HepG2 (cell line): ENCODE measurements around the gene KIF19. TPM values are rescaled to one million over a fixed set of nuclear protein-coding genes. Genes with fewer than 3 reads are reported as not detected.

ENCODE experiments used
- ATAC-seq: fragments of 200-7000 bp; cut with Tn5 transposase; 3 replicates; pipeline ENCODE4 v1.9.1; 2020; ENCODE audit warnings: mild to moderate bottlenecking, moderate library complexity
- BruUV-seq: library from RNA; stranded (reverse); fragments of 400-500 nt; replicated peaks from 2 replicates; lab custom pipeline; 2021; lab: Mats Ljungman, UMichigan
- CTCF ChIA-PET: fragments of 300-600 bp; formaldehyde crosslinking; extraction: SDS; loops from one replicate; lab custom pipeline; 2021; ENCODE audit warnings: low total read pairs, inconsistent platforms, low intra/inter-chr PET ratio; lab: Yijun Ruan, JAX
- POLR2A ChIA-PET: fragments of 350-600 bp; sonication (Branson Sonifier 250); formaldehyde crosslinking; loops from one replicate; lab custom pipeline; 2020; ENCODE audit warnings: antibody characterized with exemption, inconsistent platforms; lab: Yijun Ruan, JAX
- DNase-seq: peaks from one replicate; pipeline ENCODE4 v3.0.0-alpha.2; 2015; ENCODE audit warnings: low spot score
- FAIRE-seq: peaks from 3 replicates; lab custom pipeline; 2011; peaks lifted over from hg19 to GRCh38; lab: Jason Lieb, UNC
- H2AFZ ChIP-seq: one replicate; pipeline ENCODE4 v1.6.1; 2011; ENCODE audit warnings: low read length, inconsistent platforms
- H3K27ac ChIP-seq: fragments of 300-600 bp; 3 replicates; pipeline ENCODE4 v1.8.0; 2011; ENCODE audit warnings: mixed run types, mild to moderate bottlenecking, mixed read lengths, low read length, inconsistent platforms; ENCODE audit not compliant: insufficient read depth; ENCODE audit errors: extremely low read length
- H3K27me3 ChIP-seq, 2 experiments: fragments of 200-600 bp in 1 of 2; 2 replicates in 1 of 2; 3 replicates in 1 of 2; pipeline versions ENCODE4 v1.6.0 to v1.8.0; 2011; ENCODE audit warnings: low read length in 2 of 2, mild to moderate bottlenecking in 2 of 2, moderate library complexity in 2 of 2, inconsistent platforms in 1 of 2; ENCODE audit not compliant: insufficient read depth in 2 of 2, control insufficient read depth in 1 of 2
- H3K36me3 ChIP-seq, 2 experiments: fragments of 200-600 bp in 1 of 2; replicated peaks in 1 of 2; 2 replicates in 1 of 2; 3 replicates in 1 of 2; pipeline versions ENCODE4 v1.5.1 to v1.8.0; 2011; ENCODE audit warnings: low read length in 2 of 2, inconsistent platforms in 1 of 2; ENCODE audit not compliant: insufficient read depth in 2 of 2, control insufficient read depth in 1 of 2
- H3K4me1 ChIP-seq: 2 replicates; pipeline ENCODE4 v1.5.1; 2012; ENCODE audit warnings: low read length, inconsistent platforms; ENCODE audit not compliant: insufficient read depth
- H3K4me2 ChIP-seq: 2 replicates; pipeline ENCODE4 v1.6.0; 2011; ENCODE audit warnings: low read depth, low read length, inconsistent platforms
- H3K4me3 ChIP-seq, 3 experiments: fragments of 200-600 bp in 1 of 3; sonication (generic), shearing (Covaris generic) in 1 of 3; replicated peaks in 1 of 3; 2 replicates each; pipeline ENCODE4 v1.5.1; 2011 to 2016; ENCODE audit warnings: low read length in 3 of 3, inconsistent platforms in 2 of 3, low read depth in 2 of 3, mild to moderate bottlenecking in 2 of 3, control low read depth in 1 of 3, mixed read lengths in 1 of 3; ENCODE audit not compliant: insufficient read depth in 1 of 3
- H3K79me2 ChIP-seq: one replicate; pipeline ENCODE4 v1.6.1; 2011; ENCODE audit warnings: low read length, inconsistent platforms; ENCODE audit not compliant: insufficient read depth
- H3K9ac ChIP-seq: 2 replicates; pipeline ENCODE4 v1.6.0; 2011; ENCODE audit warnings: mild to moderate bottlenecking, low read depth, low read length, inconsistent platforms; ENCODE audit not compliant: insufficient read depth
- H3K9me3 ChIP-seq: 2 replicates; pipeline ENCODE4 v1.5.1; 2012; ENCODE audit warnings: mild to moderate bottlenecking, low read length
- H4K20me1 ChIP-seq: 2 replicates; pipeline ENCODE4 v1.6.0; 2011; ENCODE audit warnings: inconsistent platforms, mild to moderate bottlenecking, low read length, moderate library complexity; ENCODE audit not compliant: insufficient read depth
- AHR ChIP-seq: IDR thresholded peaks from 2 replicates; pipeline ENCODE4 v1.6.1; 2018; ENCODE audit warnings: missing genetic modification reagents, missing compliant biosample characterization
- BATF2 ChIP-seq: sonication (generic); formaldehyde crosslinking; IDR thresholded peaks from 2 replicates; pipeline ENCODE4 v1.8.0; 2022; ENCODE audit warnings: mild to moderate bottlenecking, missing genetic modification reagents, moderate library complexity
- HMGXB3 ChIP-seq: sonication (generic); formaldehyde crosslinking; IDR thresholded peaks from 2 replicates; pipeline ENCODE4 v1.4.0; 2020; ENCODE audit warnings: missing genetic modification reagents, borderline replicate concordance
- IRF2 ChIP-seq: IDR thresholded peaks from 2 replicates; pipeline ENCODE4 v1.6.1; 2018; ENCODE audit warnings: missing genetic modification reagents, missing compliant biosample characterization
- KLF15 ChIP-seq: sonication (generic); formaldehyde crosslinking; IDR thresholded peaks from 2 replicates; pipeline ENCODE4 v1.8.1; 2023; ENCODE audit warnings: borderline replicate concordance, mild to moderate bottlenecking, inconsistent platforms, missing genetic modification reagents, mixed read lengths
- ZFP90 ChIP-seq: sonication (generic); formaldehyde crosslinking; IDR thresholded peaks from 2 replicates; pipeline ENCODE4 v1.8.0; 2022; ENCODE audit warnings: missing genetic modification reagents, mild to moderate bottlenecking, inconsistent platforms, borderline replicate concordance
- ZNF597 ChIP-seq: sonication (generic); formaldehyde crosslinking; IDR thresholded peaks from 2 replicates; pipeline ENCODE4 v1.5.0; 2020; ENCODE audit warnings: missing genetic modification reagents
- ZNF687 ChIP-seq: sonication (generic); formaldehyde crosslinking; IDR thresholded peaks from 2 replicates; pipeline ENCODE4 v1.5.1; 2020; ENCODE audit warnings: mild to moderate bottlenecking, missing genetic modification reagents, moderate library complexity
- ZNF883 ChIP-seq: sonication (generic); formaldehyde crosslinking; IDR thresholded peaks from 2 replicates; pipeline ENCODE4 v1.5.1; 2020; ENCODE audit warnings: mild to moderate bottlenecking, missing genetic modification reagents; ENCODE audit errors: not compliant biosample characterization
- WGBS: methylation state at CpG from one replicate; pipeline ENCODE4 v1.1.6; 2017; ENCODE audit warnings: low lambda C conversion rate; 5-methylcytosine and 5-hydroxymethylcytosine counted together
- in situ Hi-C: cut with HindIII; loops from 2 replicates; pipeline ENCODE4 v1.10.0; 2017; ENCODE audit warnings: low pct_unique_long_range_greater_than_20kb; ENCODE audit not compliant: extremely low pct_ligation_motif_present
- intact Hi-C: fragments of 100-400 bp; cut with micrococcal nuclease; formaldehyde crosslinking; loops from one replicate; pipeline ENCODE4 v1.10.0; 2022; ENCODE audit not compliant: unreplicated experiment
- polyA plus RNA-seq, 8 experiments: library from polyadenylated mRNA; depleted of rRNA in 3 of 8; stranded (reverse) in 7 of 8; unstranded in 1 of 8; fragments of >200 nt; fragmentation: Illumina TruSeq in 4 of 8; extraction: Trizol in 4 of 8; gene quantifications; 2 replicates each; pipeline versions ENCODE4 v1.2.1 to v1.2.3, GENCODE V29; 2011 to 2016; ENCODE audit warnings: low read depth in 4 of 8, missing spikeins in 1 of 8, mixed read lengths in 1 of 8; ENCODE audit not compliant: insufficient read depth in 1 of 8
- total RNA-seq, 5 experiments: library from RNA; depleted of rRNA; stranded (reverse); fragments of >200 nt; fragmentation: Illumina TruSeq; extraction: Trizol; gene quantifications; 2 replicates each; pipeline ENCODE4 v1.2.3, GENCODE V29; 2016; ENCODE audit warnings: low read depth in 1 of 5

The KIF19 gene
- total and polyA plus RNA-seq, 2 of the 13 experiments (the other 11 are each of a cell fraction or from before 2014, with no cell fraction given) = not detected

- TF ChIP-seq ZNF687 (no peak), ZFP90 (CRISPR knock-in tag) (no peak), KLF15 (CRISPR knock-in tag) (no peak), AHR (CRISPR knock-in tag) (no peak), ZNF597 (no peak), IRF2 (CRISPR knock-in tag) (no peak), HMGXB3 (CRISPR knock-in tag) (no peak), ZNF883 (CRISPR knock-in tag) (no peak), BATF2 (no peak)
- Histone ChIP-seq H3K79me2 (no peaks in the 10 kb centered on the region), H3K36me3 (no peaks in the 10 kb centered on the region), H3K27me3 (peaks cover 3 to 5% of the 10 kb centered on the region in 2 experiments; a peak in 1 of 5 replicates), H3K27ac (no peak overlapping the region), H4K20me1 (no peaks in the 10 kb centered on the region), H3K9ac (no peak overlapping the region), H3K4me2 (no peak overlapping the region), H3K4me3 (no peak overlapping the region), H2AFZ (no peak overlapping the region), H3K9me3 (no peaks in the 10 kb centered on the region), H3K4me1 (no peaks in the 10 kb centered on the region)
- intact Hi-C loops (no loop called here), in situ Hi-C loops (no loop called here)
- CTCF ChIA-PET = no interaction called here
- DNase-seq = peak; percentile 45
- POLR2A ChIA-PET = no interaction called here
- no TSS peak for BruUV-seq
- no peak for FAIRE-seq
- WGBS = under 1% methylated on average over 9 of the region's 9 CpGs
- no peak for ATAC-seq
Observed at GRCh38 chr17:74282587-74283370, 43.2 kb upstream of the KIF19 start.
